ENCODE data around the gene WDR17. TPM values are rescaled to one million over a fixed set of nuclear protein-coding genes. Genes with fewer than 3 reads are reported as not detected.
A peak's percentile ranks its signal among the peaks of the same experiment; 100 is the strongest.

Gene WDR17
- total RNA-seq, 1 donor from 2014 or later = 3.4 TPM

DNA sequence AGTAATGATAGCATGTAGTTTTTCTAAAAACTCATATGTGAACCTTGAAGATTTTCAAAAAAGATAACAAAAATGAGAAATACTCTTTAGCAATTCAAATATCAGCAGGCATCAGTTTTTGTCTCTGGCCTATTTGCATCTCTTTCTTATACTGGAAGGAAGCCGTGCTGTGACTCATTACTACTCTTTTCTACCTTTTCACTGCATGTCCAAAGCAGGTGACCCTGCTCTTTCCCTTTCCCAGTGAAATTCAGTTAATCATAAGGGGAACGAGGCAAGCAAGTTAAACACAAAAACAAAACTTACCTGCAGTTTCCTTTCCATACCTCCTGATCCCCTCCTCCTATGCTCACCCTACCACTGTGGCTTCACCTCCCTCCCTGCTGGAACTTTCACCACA is 120.4 kb downstream of the WDR17 start:
- DNase-seq (ENCODE audit: low spot score in 2 of 2) = no peak
- intact Hi-C loops (cut with DNase I) = loop anchor here (2.0 to 5.0 kb wide), 2 partner anchors 34 to 53 kb away; no protein-coding TSS in a partner anchor
- Histone ChIP-seq H3K27ac (peak overlapping the region; percentile 77 to 79), H3K36me3 (no peaks in the 10 kb centered on the region), H3K4me3 (no peak overlapping the region), H3K4me1 (peaks cover 0 to 8% of the 10 kb centered on the region in 2 donors), H3K9me3 (no peaks in the 10 kb centered on the region), H3K27me3 (no peaks in the 10 kb centered on the region)
- TF ChIP-seq, protein P1, sequence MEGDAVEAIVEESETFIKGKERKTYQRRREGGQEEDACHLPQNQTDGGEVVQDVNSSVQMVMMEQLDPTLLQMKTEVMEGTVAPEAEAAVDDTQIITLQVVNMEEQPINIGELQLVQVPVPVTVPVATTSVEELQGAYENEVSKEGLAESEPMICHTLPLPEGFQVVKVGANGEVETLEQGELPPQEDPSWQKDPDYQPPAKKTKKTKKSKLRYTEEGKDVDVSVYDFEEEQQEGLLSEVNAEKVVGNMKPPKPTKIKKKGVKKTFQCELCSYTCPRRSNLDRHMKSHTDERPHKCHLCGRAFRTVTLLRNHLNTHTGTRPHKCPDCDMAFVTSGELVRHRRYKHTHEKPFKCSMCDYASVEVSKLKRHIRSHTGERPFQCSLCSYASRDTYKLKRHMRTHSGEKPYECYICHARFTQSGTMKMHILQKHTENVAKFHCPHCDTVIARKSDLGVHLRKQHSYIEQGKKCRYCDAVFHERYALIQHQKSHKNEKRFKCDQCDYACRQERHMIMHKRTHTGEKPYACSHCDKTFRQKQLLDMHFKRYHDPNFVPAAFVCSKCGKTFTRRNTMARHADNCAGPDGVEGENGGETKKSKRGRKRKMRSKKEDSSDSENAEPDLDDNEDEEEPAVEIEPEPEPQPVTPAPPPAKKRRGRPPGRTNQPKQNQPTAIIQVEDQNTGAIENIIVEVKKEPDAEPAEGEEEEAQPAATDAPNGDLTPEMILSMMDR (IDR thresholded peaks at IDR 0.05) = no peak

DNA sequence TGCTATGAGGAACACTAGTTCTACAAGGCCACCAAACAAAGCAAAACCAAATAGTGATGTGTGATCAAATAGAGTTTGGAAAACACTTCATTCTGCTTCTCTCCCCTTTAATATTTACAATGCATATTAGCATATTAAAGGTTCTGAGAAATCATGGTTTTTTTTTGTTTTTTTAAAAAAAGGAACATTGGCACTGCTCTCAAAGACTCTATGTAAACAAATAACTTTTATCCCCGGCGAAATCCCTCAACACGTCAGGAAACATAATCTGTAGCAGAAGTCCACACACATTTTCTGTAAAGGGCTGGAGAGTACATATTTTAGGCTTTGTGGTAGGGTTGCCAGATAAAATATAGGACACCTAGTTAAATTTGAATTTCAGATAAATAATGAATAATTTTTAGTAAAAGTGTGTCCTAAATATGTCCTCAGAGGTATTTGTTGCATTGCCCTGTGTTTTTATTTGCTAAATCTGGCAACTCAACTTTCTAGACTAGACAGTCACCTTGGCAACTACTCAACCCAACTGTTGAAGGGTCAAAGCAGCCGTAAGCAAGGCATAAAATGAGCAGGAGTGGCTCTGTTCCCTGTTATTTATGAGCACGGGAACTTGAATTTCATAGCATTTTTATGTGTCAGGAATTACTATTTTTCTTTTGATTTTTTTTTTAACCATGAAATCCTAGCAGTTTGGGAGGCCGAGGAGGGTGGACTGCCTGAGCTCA is 121.2 kb downstream of the WDR17 start:
- Histone ChIP-seq H3K9me3 (no peaks in the 10 kb centered on the region), H3K4me1 (peaks cover 0 to 8% of the 10 kb centered on the region in 2 donors), H3K27ac (peak overlapping the region; percentile 77 to 79), H3K36me3 (no peaks in the 10 kb centered on the region), H3K27me3 (no peaks in the 10 kb centered on the region), H3K4me3 (no peak overlapping the region)
- intact Hi-C loops (cut with DNase I) = loop anchor here (2.0 to 5.0 kb wide), 2 partner anchors 35 to 52 kb away; no protein-coding TSS in a partner anchor
- no peak for DNase-seq (ENCODE audit: low spot score in 2 of 2)
- TF ChIP-seq, protein P1 (IDR thresholded peaks at IDR 0.05) = no peak

DNA sequence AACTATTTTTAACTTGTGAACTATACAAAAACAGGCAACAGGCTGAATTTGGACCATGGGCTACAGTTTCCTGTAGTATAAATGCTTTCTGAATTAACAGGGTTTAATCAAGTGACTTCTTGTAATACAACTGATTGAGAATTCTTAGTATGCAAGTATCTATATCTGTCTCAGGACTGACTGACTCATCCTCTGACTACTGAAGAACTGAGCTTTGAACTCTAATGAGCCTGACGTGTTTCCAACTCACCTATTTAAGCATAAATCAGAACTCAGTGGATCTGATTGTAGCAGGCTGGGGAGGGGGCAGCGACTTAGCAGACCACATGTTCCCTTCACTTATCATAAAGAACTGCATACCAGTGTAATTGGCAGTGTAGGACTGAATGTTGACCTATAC is 122.0 kb downstream of the WDR17 start:
- Histone ChIP-seq H3K4me1 (peaks cover 0 to 8% of the 10 kb centered on the region in 2 donors), H3K4me3 (no peak overlapping the region), H3K9me3 (no peaks in the 10 kb centered on the region), H3K36me3 (no peaks in the 10 kb centered on the region), H3K27ac (peak overlapping the region; percentile 77 to 79), H3K27me3 (no peaks in the 10 kb centered on the region)
- no peak for DNase-seq (ENCODE audit: low spot score in 2 of 2)
- intact Hi-C loops (cut with DNase I) = loop anchor here (2.0 to 5.0 kb wide), 2 partner anchors 35 to 51 kb away; no protein-coding TSS in a partner anchor
- TF ChIP-seq, protein P1 (IDR thresholded peaks at IDR 0.05) = no peak

DNA sequence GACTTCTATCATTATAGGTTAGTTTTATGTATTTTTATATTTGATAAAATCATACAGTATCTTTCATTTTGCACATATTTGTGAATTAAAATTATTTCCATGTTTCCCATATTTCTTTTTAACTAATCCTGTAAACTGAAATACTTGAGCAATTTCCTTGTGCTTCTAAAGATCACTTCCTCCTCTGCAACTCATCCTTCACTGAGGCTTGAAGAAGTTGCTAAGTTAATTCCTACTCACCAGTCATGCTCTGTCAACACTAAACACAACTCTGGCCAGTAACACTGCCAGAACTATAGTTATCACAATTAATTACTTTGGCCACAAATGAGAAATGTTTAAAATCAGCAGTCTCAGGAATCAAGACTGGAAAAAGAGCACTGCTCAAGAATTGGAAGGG is 123.0 kb downstream of the WDR17 start:
- H3K4me1 ChIP-seq = peaks cover 0 to 8% of the 10 kb centered on the region in 2 donors
- no peak overlapping the region for H3K27ac ChIP-seq
- no peak for DNase-seq (ENCODE audit: low spot score in 2 of 2)
- intact Hi-C loops (cut with DNase I) = loop anchor here (5.0 kb wide), 1 partner anchor 36 kb away; no protein-coding TSS in a partner anchor
- H3K36me3 ChIP-seq = no peaks in the 10 kb centered on the region
- H3K4me3 ChIP-seq = no peak overlapping the region
- no peaks in the 10 kb centered on the region for H3K27me3 ChIP-seq
- TF ChIP-seq, protein P1 (IDR thresholded peaks at IDR 0.05) = no peak
- H3K9me3 ChIP-seq = no peaks in the 10 kb centered on the region

DNA sequence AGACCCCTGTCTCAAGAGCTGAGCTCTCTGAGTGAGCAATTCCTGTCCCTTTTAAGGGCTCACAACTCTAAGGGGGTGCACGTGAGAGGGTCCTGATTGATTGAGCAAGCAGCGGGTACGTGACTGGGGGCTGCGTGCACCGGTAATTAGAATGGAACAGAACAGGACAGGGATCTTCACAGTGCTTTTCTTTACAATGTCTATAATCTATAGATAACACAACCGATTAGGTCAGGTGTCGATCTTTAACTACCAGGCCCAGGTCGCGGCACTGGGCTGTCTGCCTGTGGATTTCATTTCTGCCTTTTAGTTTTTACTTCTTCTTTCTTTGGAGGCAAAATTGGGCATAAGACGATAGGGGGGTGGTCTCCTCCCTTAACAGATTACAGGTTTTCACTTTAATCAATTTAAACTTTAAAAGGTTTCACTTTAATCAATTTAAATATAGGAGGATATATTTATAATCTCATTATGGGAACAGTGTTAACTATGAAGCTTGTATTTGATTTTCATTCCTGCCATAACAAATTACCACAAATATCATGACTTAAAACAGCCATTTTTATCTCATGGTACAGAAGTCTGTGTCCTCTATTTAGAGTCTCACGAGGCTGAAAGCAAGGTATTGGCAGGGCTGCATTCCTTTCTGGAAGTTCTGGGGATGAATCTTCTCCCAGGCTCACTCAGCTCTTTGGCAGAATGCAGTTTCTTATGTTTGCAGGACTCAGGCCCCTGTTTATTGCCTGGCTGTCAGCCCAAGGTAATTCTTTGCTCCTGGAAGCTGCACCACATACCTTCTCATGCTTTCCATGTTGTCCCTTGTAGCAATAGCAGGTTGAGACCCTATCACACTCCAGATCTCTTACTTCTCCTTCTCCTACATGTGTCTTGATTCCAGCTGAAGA is 124.5 kb downstream of the WDR17 start:
- intact Hi-C loops (cut with DNase I) = loop anchor here (5.0 kb wide), 1 partner anchor 38 kb away; no protein-coding TSS in a partner anchor
- no peaks in the 10 kb centered on the region for H3K27me3 ChIP-seq
- H3K4me1 ChIP-seq = peaks cover 0 to 5% of the 10 kb centered on the region in 2 donors
- H3K36me3 ChIP-seq = no peaks in the 10 kb centered on the region
- DNase-seq (ENCODE audit: low spot score in 2 of 2) = no peak
- no peaks in the 10 kb centered on the region for H3K9me3 ChIP-seq
- no peak overlapping the region for H3K27ac ChIP-seq
- TF ChIP-seq, protein P1 (IDR thresholded peaks at IDR 0.05) = no peak
- no peak overlapping the region for H3K4me3 ChIP-seq
